ENCODE results near the gene VSIG1. TPM values are rescaled to one million over a fixed set of nuclear protein-coding genes. Genes with fewer than 3 reads are reported as not detected.

VSIG1 gene
- total and polyA plus RNA-seq, 2 of the 13 experiments (the other 11 are each of a cell fraction or from before 2014, with no cell fraction given), result 0.01 TPM; not detected in 1

- no peak for TF ChIP-seq ZNF407 (CRISPR knock-in tag; IDR thresholded peaks at IDR 0.05; ENCODE audit: not compliant biosample characterization)
- TF ChIP-seq ZNF383 (CRISPR knock-in tag; IDR thresholded peaks at IDR 0.05; ENCODE audit: borderline replicate concordance), result no peak
- no peak for TF ChIP-seq THAP11 (CRISPR knock-in tag; IDR thresholded peaks at IDR 0.05)
- no peak for TF ChIP-seq THAP9 (CRISPR knock-in tag; IDR thresholded peaks at IDR 0.05; ENCODE audit: borderline replicate concordance)
These were observed 16.0 kb upstream of the VSIG1 start (continued) for GRCh38 chrX:108028854-108029253.

Data from HepG2 (cell line).